SJCRH30 (cell line): Measurements from ENCODE around the gene RPS13. TPM values are rescaled to one million over a fixed set of nuclear protein-coding genes. Genes with fewer than 3 reads are reported as not detected.
"Not testable (repeated sequence)": the region's sequence is repeated elsewhere in the genome, so short reads cannot be mapped to it uniquely, and the experiment has no call there.

Experiments used
- DNase-seq, 2 experiments: peaks; one replicate each; pipeline ENCODE4 v3.0.0-alpha.2; 2015 to 2020
- H3K27ac ChIP-seq: fragments of 250-450 bp; sonication (Bioruptor Pico); 2 replicates; pipeline ENCODE4 v1.5.1; 2020; ENCODE audit warnings: mild to moderate bottlenecking, moderate library complexity
- H3K27me3 ChIP-seq: fragments of 250-450 bp; sonication (Bioruptor Pico); 2 replicates; pipeline ENCODE4 v1.5.1; 2020; ENCODE audit warnings: mild to moderate bottlenecking, moderate library complexity
- H3K36me3 ChIP-seq: fragments of 250-450 bp; sonication (Bioruptor Pico); 2 replicates; pipeline ENCODE4 v1.5.1; 2020; ENCODE audit warnings: mild to moderate bottlenecking, moderate library complexity
- H3K4me1 ChIP-seq: fragments of 250-450 bp; sonication (Bioruptor Pico); 2 replicates; pipeline ENCODE4 v1.5.1; 2020; ENCODE audit warnings: mild to moderate bottlenecking, moderate library complexity
- H3K4me3 ChIP-seq: fragments of 250-450 bp; sonication (Bioruptor Pico); 2 replicates; pipeline ENCODE4 v1.5.1; 2020; ENCODE audit warnings: mild to moderate bottlenecking, moderate library complexity
- H3K9me3 ChIP-seq: fragments of 250-450 bp; sonication (Bioruptor Pico); replicated peaks from 2 replicates; pipeline ENCODE4 v1.5.1; 2020; ENCODE audit warnings: mild to moderate bottlenecking, moderate library complexity
- total RNA-seq: library from RNA; depleted of rRNA; stranded (reverse); fragments of >200 nt; shearing (Covaris generic); gene quantifications from 2 replicates; pipeline ENCODE4 v1.2.3, GENCODE V29; 2014; rRNA removed

The RPS13 gene
- 3,131 and 3,243 TPM in 2 replicates for total RNA-seq

DNA sequence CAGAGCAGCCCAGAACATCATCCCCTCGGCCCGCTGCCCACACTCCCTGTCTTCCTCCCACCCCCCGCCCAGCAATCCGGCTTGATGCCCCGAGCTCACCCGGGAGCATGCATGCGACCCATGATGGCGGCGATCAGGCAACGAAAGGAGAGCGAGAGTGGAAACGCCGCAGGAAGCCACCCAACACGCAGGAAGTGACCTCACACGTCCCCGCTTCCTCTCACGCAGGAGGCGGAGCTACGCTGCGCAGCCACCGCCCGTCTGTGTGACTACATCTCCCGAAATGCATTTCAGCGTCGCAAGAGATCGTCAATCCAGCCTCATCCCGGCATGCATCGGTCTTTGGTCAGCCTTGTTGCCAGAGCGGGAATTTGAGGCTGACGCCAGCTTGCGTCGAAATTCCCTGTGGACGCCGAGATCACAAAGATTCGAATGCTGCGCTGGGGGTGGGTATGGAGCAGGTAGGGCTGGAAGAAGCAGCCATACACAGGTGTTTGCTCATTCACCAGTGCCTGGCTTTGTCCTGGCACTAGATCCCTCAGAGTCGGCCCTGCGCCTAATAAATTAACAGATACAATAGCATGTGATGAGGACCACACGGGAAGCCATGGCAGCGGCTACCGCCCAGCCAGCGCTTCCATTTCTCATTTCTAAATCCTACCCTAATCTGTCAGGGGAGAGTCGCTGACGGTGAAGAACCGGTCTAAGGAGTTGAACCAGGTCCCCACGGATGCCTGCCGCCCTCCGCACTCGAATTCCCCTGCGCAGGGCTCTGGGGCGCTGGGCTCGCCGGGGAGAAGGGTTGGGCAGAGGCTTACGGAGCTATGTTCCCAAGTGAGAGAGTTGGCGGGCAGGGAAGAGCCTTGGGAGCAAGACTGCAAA is at the start of gene RPS13:
TSS of gene RPS13 (minus strand) at position 148 of the 882 bp plus-strand sequence. CDS start at position 122, 26 bp downstream.
- H3K4me1 ChIP-seq = peaks cover 6% of the 10 kb centered on the region
- DNase-seq = peak; percentile 98 to 99
- H3K9me3 ChIP-seq = no peaks in the 10 kb centered on the region
- peak within 1 kb of the TSS; percentile 88 for H3K27ac ChIP-seq
- H3K36me3 ChIP-seq = peaks cover 43% of the 10 kb centered on the region
- peak within 1 kb of the TSS; percentile 93 for H3K4me3 ChIP-seq
- no peaks in the 10 kb centered on the region for H3K27me3 ChIP-seq

DNA sequence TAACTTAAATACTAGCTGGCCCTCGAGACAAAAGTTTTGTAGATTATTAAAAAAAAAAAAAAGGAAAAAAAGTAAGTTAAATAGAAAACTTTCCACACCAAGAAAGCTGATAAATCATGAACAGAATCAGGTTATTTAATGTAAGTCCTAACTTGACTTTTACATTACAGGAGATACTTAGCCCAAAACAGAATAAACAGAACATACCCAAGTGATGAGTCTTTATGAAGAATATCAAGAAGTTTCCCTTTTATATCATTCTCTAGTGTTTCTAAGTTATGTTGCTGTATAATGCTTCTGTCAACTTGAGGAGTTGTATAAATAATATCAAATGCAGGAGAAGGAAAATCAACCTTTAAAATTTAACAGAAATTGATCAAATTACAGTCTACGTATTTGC is 44.5 kb upstream of the RPS13 start:
- Histone ChIP-seq H3K27me3 (no peaks in the 10 kb centered on the region), H3K4me1 (no peaks in the 10 kb centered on the region), H3K27ac (no peak overlapping the region), H3K4me3 (no peak overlapping the region), H3K9me3 (no peaks in the 10 kb centered on the region), H3K36me3 (peaks cover 31% of the 10 kb centered on the region)
- no peak for DNase-seq

DNA sequence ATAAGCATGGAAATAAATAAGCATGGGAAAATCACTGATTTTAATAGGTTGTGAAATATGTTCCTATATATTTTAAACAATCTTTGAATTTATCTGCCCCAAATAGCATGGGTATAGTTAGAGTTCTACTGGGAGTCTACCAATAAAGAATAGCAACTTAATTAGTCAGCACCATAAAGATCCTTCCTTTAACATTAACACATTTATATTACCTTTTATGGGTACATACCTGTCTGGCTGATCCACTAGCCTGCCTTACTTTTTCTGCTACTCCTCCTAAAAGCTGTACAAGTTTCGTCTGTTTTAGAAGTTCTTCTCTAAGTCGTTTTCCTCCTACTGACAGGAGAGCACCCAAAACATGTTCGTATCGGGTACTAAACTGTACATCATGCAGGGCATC is 39.8 kb upstream of the RPS13 start:
- Histone ChIP-seq H3K27me3 (no peaks in the 10 kb centered on the region), H3K4me1 (no peaks in the 10 kb centered on the region), H3K4me3 (no peak overlapping the region), H3K27ac (no peak overlapping the region), H3K9me3 (no peaks in the 10 kb centered on the region), H3K36me3 (peaks cover 53% of the 10 kb centered on the region)
- DNase-seq = no peak

DNA sequence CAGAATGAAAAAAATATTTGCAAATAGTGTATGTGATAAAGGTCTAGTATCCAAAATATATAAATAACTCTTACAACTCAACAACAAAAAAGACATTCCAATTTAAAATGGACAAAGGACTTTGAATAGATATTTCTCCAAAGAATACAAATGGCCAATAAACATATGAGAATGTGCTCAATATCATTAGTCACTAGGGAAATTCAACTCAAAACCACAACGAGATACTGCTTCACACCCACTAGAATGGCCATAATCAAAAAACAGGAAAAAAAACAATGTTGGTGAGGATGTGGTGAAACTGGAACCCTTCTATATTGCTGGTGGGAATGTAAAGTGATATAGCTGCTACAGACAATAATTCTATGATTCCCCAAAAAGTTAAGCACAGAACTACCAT is 38.6 kb upstream of the RPS13 start:
- Histone ChIP-seq H3K4me3 (no peak overlapping the region), H3K36me3 (peaks cover 54% of the 10 kb centered on the region), H3K4me1 (no peaks in the 10 kb centered on the region), H3K27me3 (no peaks in the 10 kb centered on the region), H3K9me3 (no peaks in the 10 kb centered on the region), H3K27ac (no peak overlapping the region)
- DNase-seq = no peak

DNA sequence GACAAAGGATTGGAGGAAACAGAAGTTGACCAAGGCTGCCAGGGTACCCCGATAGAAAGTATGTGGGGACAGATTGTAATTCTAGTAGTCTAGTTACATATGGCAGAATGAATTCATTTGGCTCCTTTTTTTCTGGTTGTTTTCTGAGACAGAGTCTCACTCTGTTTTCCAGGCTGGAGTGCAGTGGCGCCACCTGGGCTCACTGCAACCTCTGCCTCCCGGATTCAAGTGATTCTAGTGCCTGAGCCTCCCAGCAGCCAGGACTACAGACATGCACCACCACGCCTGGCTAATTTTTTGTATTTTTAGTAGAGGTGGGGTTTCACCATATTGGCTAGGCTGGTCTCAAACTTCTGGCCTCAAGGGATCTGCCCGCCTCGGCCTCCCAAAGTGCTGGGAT is 30.3 kb upstream of the RPS13 start:
- not testable (repeated sequence) for DNase-seq, H3K27ac ChIP-seq, H3K27me3 ChIP-seq, H3K4me1 ChIP-seq, H3K9me3 ChIP-seq, H3K4me3 ChIP-seq
- H3K36me3 ChIP-seq = peaks cover 62% of the 10 kb centered on the region

DNA sequence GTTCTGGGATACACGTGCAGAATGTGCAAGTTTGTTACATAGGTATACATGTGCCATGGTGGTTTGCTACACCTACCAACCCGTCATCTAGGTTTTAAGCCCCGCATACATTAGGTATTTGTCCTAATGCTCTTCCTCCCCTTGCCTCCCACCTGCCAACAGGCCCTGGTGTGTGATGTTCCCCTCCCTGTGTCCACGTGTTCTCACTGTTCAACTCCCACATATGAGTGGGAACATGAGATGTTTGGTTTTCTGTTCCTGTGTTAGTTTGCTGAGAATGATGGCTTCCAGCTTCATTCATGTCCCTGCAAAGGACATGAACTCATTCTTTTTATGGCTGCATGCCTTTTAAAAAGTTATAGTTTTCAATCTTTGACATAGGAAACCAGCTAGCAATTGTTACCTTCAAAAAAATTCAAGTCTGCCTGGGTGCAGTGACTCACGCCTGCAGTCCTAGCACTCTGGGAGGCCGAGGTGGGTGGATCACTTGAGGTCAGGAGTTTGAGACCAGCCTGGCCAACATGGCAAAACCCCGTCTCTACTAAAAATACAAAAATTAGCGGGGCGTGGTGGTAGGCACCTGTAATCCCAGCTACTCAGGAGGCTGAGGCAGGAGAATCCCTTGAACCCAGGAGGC is 28.1 kb upstream of the RPS13 start:
- H3K9me3 ChIP-seq, H3K27ac ChIP-seq, H3K27me3 ChIP-seq, DNase-seq, H3K4me1 ChIP-seq, H3K4me3 ChIP-seq: not testable (repeated sequence)
- peaks cover 60% of the 10 kb centered on the region for H3K36me3 ChIP-seq

DNA sequence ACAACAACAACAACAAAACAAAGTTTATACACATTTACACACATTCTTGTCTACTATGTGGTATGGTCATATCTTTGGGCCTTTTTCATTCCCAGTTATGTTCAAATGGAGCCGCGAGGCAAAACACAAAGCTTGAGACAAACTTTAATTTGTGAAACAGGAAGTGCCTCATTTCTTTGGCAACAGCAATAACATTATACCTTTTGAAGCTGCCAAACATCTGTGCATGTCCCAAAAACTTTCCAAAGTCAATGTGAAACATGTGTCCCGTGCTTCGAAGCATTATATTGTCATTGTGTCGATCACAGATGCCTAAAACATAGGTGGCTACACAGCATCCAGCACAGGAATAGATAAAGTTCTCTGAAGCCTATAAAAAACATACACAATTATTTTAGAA is 25.0 kb upstream of the RPS13 start:
- H3K9me3 ChIP-seq = 0 out of 2 replicates have a peak, but pooled peaks cover 2% of the 10 kb centered on the region

DNA sequence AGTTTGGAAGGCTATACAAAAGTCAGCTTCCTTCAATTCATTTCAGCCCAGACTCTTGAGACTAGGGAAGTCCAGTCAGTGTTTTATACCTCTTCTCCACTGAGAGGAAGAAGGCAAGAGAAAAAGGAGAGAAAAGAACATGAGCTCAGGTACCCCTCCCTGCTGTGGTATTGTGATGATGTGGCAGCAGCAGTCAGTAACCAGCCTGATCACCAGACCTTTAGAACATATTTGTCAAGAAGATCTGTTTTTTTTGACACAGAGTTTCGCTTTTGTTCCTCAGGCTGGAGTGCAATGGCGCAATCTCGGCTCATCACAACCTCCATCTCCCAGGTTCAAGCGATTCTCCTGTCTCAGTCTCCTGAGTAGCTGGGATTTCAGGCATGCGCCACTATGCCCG is 21.2 kb upstream of the RPS13 start:
- DNase-seq = no peak
- Histone ChIP-seq H3K36me3 (peaks cover 50% of the 10 kb centered on the region), H3K9me3 (no peaks in the 10 kb centered on the region), H3K27me3 (no peaks in the 10 kb centered on the region), H3K4me1 (no peaks in the 10 kb centered on the region), H3K27ac (no peak overlapping the region), H3K4me3 (no peak overlapping the region)

More for the DNA sequence above, 25.0 kb upstream of the RPS13 start:
- no peak for DNase-seq
- Histone ChIP-seq H3K4me3 (no peak overlapping the region), H3K36me3 (peaks cover 60% of the 10 kb centered on the region), H3K27me3 (no peaks in the 10 kb centered on the region), H3K27ac (no peak overlapping the region), H3K4me1 (no peaks in the 10 kb centered on the region)

DNA sequence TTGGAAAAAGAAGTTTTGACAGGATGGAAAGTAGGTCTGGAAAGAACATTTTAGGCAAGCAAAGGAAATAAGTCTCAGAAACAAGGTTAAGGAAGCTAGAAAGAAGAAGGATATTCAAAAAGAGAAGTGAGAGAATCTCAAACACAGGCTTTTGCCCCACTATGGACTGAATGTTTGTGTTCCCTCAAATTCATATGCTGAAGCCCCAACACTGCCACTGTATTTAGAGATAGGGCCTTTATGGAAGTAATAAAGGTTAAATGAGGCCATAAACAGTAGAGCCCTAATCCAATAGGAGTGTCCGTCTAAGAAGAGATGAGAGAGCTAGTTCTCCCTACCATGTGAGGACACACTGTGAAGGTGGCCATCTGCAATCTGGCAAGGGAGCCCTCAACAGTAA is 20.6 kb upstream of the RPS13 start:
- H3K27me3 ChIP-seq = no peaks in the 10 kb centered on the region
- no peak for DNase-seq
- peaks cover 48% of the 10 kb centered on the region for H3K36me3 ChIP-seq
- no peak overlapping the region for H3K27ac ChIP-seq
- H3K4me1 ChIP-seq = no peaks in the 10 kb centered on the region
- H3K9me3 ChIP-seq = no peaks in the 10 kb centered on the region
- no peak overlapping the region for H3K4me3 ChIP-seq

DNA sequence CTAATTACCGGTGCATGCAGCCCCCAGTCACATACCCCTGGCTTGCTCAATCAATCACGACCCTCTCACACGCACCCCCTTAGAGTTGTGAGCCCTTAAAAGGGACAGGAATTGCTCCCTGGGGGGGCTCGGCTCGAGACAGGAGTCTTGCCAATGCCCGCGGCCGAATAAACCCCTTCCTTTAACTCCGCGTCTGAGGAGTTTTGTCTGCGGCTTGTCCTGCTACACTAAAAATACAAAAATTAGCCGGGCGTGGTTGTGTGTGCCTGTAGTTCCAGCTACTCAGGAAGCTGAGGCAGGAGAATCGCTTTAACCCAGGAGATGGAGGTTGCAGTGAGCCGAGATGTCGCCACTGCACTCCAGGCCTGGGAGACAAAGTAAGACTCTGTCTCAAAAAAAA is 8.5 kb upstream of the RPS13 start:
- not testable (repeated sequence) for H3K4me3 ChIP-seq, DNase-seq, H3K9me3 ChIP-seq, H3K4me1 ChIP-seq, H3K27ac ChIP-seq, H3K27me3 ChIP-seq
- peaks cover 44% of the 10 kb centered on the region for H3K36me3 ChIP-seq

DNA sequence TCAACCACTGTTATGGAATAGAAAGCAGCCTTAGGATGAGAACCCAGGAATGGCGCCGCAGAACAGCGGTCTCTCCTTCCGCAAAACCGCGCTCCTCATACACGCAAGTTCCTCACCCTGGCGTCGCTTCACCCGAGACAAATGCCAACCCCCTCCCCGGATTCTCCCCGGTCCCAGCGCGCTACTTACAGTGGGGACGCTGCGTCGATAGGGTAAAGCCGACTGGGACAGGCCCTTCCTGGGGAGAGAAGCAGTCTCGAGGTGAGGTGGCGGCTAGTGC is 287 bp downstream of the RPS13 start:
- H3K4me3 ChIP-seq = peak overlapping the region; percentile 93
- DNase-seq = no peak
- no peaks in the 10 kb centered on the region for H3K9me3 ChIP-seq
- H3K4me1 ChIP-seq = peaks cover 6% of the 10 kb centered on the region
- H3K27me3 ChIP-seq = no peaks in the 10 kb centered on the region
- H3K27ac ChIP-seq = peak overlapping the region; percentile 88
- H3K36me3 ChIP-seq = peaks cover 43% of the 10 kb centered on the region

DNA sequence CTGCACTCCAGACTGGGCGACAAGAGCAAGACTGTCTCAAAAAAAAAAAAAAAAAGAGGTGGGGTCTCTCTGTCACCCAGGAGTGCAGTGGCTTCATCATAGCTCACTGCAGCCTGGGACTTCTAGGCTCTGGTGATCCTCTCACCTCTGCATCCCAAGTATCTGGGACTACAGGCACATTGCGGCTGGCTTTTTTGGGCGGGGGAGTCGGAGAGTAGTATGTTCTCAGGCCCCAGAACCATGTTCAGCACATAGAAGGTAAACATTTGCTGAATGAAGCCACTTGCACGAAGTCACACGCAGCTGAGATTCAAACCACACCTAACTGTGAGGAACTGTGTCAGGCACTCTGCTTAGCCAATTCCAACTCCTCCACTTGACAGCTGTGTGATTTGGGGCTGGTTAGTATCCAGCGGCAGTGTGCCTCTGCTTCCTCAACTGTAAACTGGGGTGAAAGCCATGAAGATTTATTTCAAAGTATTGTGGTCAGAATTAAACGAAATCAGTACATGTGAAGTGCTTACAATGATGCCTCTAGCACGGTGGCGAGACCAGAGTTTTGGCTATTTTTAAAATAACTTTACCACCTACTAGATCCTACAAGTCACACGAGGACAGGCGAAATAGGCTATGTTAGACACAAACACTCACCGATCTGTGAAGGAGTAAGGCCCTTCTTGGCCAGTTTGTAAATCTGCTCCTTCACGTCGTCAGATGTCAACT is 789 bp downstream of the RPS13 start:
- Histone ChIP-seq H3K4me3 (peak overlapping the region; percentile 93), H3K4me1 (peaks cover 6% of the 10 kb centered on the region), H3K9me3 (no peaks in the 10 kb centered on the region), H3K27me3 (no peaks in the 10 kb centered on the region), H3K36me3 (peaks cover 43% of the 10 kb centered on the region), H3K27ac (peak overlapping the region; percentile 88)
- DNase-seq = peak in 1 of 2 experiments; percentile 26

DNA sequence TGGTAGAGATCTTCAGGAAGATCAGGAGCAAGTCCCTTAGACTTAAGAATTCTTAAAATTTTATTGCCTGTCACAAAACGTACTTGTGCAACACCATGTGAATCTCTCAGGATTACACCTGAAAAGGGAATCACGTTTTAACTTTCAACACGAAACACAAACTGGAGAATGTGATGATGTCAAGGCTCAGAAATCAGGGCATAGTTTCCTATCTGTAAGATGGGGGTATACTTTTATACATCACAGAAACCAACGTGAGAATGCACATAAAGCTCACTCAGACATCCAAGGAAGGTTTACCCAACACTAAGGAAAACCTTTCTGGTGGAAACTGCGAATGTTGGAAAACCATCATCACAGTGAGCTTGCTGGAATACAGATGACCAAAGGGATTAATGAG is 2.0 kb downstream of the RPS13 start:
- Histone ChIP-seq H3K4me3 (peak overlapping the region; percentile 93), H3K9me3 (no peaks in the 10 kb centered on the region), H3K36me3 (peaks cover 43% of the 10 kb centered on the region), H3K27ac (no peak overlapping the region), H3K27me3 (no peaks in the 10 kb centered on the region), H3K4me1 (peaks cover 6% of the 10 kb centered on the region)
- DNase-seq = no peak

DNA sequence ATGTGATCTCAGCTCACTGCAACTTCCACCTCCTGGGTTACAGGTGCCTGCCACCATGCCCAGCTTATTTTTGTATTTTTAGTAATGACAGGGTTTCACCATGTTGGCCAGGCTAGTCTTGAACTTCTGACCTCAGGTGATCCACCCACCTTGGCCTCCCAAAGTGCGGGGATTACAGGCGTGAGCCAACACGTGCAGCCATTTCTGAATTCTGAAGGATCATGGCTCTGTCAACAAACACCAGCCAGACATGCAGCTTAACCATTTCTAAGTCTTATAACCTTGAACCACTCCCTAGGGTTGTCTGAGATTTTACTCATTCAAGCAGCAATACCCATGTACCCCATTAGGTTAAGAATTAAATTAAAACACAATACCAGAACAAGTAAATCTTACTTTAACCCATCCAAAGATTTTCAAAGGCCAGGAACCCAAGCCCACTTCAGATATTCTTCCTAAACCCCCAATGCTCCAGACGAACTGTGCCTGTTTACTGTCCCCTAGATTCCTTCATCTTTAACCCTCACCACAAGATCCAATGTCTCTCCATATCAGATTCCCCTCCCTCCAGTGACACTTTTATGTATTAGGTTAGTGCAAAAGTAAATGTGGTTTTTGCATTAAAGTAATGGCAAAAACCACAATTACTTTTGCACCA is 4.0 kb downstream of the RPS13 start:
- H3K36me3 ChIP-seq = peaks cover 43% of the 10 kb centered on the region
- H3K9me3 ChIP-seq = no peaks in the 10 kb centered on the region
- no peak overlapping the region for H3K27ac ChIP-seq
- H3K27me3 ChIP-seq = no peaks in the 10 kb centered on the region
- H3K4me3 ChIP-seq = no peak overlapping the region
- no peak for DNase-seq
- H3K4me1 ChIP-seq = peaks cover 6% of the 10 kb centered on the region

DNA sequence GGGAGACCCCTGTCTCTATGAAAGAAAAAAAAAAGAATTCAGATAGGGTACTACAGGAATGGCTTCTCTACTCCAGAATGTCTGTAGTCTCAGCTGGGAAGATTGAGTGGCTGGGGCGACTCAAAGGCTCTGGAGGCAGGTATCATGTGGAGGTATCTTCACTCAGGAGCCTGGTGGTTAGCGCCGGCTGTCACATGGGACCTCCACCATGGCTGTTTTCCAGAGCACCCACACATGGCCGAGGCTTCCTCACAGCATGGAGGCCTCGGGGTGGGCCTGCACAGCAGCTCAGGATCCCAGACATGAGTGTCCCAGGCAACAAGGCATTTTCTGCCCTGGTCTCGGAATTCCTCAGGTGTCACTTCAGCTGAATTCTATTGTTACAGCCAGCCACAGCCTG is 10.1 kb downstream of the RPS13 start:
- no peaks in the 10 kb centered on the region for H3K27me3 ChIP-seq
- H3K27ac ChIP-seq = no peak overlapping the region
- no peak overlapping the region for H3K4me3 ChIP-seq
- no peaks in the 10 kb centered on the region for H3K36me3 ChIP-seq
- no peak for DNase-seq
- H3K4me1 ChIP-seq = no peaks in the 10 kb centered on the region
- H3K9me3 ChIP-seq = no peaks in the 10 kb centered on the region
